Esophagus squamous epithelium (tissue), 5 donors: ENCODE measurements around the gene RNASE8. TPM values are rescaled to one million over a fixed set of nuclear protein-coding genes. Genes with fewer than 3 reads are reported as not detected.

Experiments used
- DNase-seq: peaks from one replicate; lab custom pipeline; 2025; lab: John Stamatoyannopoulos, UW
- H3K27ac ChIP-seq, 4 donors: fragments of 200-600 bp; sonication (generic); one replicate each; pipeline ENCODE4 v1.5.1; 2016 to 2019; ENCODE audit warnings: mild to moderate bottlenecking in 1 of 4
- H3K27me3 ChIP-seq, 4 donors: fragments of 200-600 bp; sonication (generic); 1 replicate in 3 of 4; 2 replicates in 1 of 4; pipeline versions ENCODE4 v1.5.1 to v1.6.0; 2017 to 2021; ENCODE audit warnings: antibody characterized with exemption in 1 of 4
- H3K36me3 ChIP-seq, 3 donors: fragments of 200-600 bp; sonication (generic); one replicate each; pipeline ENCODE4 v1.5.1; 2016 to 2019
- H3K4me1 ChIP-seq, 3 donors: fragments of 200-600 bp; sonication (generic); one replicate each; pipeline ENCODE4 v1.5.1; 2017 to 2019
- H3K4me3 ChIP-seq, 4 donors: fragments of 200-600 bp; sonication (generic); 1 replicate in 3 of 4; 2 replicates in 1 of 4; pipeline ENCODE4 v1.5.1; 2016 to 2019; ENCODE audit warnings: mild to moderate bottlenecking in 2 of 4, moderate library complexity in 1 of 4
- H3K9me3 ChIP-seq, 3 donors: fragments of 200-600 bp; sonication (generic); one replicate each; pipeline ENCODE4 v1.5.1; 2016 to 2019
- POLR2A ChIP-seq, 4 donors: fragments of 450-650 bp; IDR thresholded peaks; one replicate each; pipeline ENCODE4 v1.6.1; 2017; ENCODE audit warnings: antibody characterized with exemption in 4 of 4, mild to moderate bottlenecking in 4 of 4, moderate library complexity in 3 of 4
- WGBS, 2 donors: methylation state at CpG; one replicate each; pipeline ENCODE4 v1.1.5; 2018; 5-methylcytosine and 5-hydroxymethylcytosine counted together
- intact Hi-C: fragments of 100-400 bp; cut with DNase I; formaldehyde crosslinking; loops from one replicate; pipeline ENCODE4 v1.15.0; 2022
- total RNA-seq, 4 donors: library from RNA; depleted of rRNA; stranded (reverse); fragments of >200 nt; gene quantifications; one replicate each; pipeline ENCODE4 v1.1.0, GENCODE V29; 2016
- TF ChIP-seq, protein P1 (sequence below), 6 experiments: fragments of 450-650 bp in 4 of 6; fragments of 200-600 bp in 2 of 6; sonication (generic) in 2 of 6; IDR thresholded peaks; one replicate each; pipeline ENCODE4 v1.5.1; 2016 to 2019; ENCODE audit warnings: antibody characterized with exemption in 6 of 6, mild to moderate bottlenecking in 4 of 6, moderate library complexity in 4 of 6
- donor health status: DM: yes; HTN: yes; CAD: no.

Gene RNASE8
- total RNA-seq, 4 donors from 2014 or later: not detected

DNA sequence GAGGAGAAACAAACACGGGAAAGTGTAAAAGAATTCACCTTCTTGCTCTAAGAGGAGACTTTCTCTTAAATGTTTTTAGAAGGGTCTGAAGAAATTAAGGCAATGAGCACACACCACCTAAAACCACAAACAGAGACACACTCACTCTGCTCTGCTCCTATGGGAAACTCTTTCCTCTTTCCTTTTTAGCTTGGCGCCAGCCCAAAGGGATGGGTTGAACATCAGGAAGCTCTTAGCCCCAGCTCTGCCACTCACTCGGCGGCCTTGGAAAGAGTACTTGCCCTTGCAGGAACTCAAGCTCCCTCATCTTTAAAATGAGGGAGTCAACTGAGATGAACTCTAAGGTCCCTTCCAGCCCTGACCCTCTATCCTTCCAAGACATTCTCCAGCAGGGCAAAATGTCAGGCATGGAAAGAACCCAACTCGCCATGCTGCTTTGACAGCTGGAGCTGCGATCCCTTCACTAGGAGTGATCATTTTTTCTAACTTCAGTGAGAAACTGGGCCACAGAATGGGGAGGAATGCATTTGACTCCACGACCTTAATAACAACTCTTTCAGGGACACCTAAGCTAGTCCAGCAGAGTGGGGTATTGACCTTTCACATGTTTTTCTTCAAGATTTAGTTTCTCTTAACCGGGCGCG is 980 bp upstream of the RNASE8 start:
- no peak overlapping the region for H3K27ac ChIP-seq

DNA sequence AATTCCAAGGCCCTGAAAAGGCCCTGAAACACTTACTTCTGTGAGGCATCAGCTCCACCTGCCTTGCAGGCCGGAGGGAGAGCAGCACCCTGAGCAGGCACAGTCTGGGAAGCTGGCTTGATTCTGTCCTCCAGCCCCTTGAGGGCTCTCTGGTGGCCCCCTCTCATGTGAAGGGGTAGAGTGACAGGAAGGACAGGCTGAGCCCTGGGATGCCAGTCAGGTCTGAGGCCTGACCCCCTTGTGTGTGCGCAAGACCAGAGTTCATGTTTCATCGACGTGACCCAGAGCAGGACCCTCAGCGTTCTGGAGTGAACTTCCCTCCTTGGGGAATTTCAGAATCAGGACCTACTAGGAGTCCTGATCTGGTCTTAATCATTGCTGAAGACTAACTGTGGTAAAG is 1.3 kb downstream of the RNASE8 start:
- TF ChIP-seq, protein P1, sequence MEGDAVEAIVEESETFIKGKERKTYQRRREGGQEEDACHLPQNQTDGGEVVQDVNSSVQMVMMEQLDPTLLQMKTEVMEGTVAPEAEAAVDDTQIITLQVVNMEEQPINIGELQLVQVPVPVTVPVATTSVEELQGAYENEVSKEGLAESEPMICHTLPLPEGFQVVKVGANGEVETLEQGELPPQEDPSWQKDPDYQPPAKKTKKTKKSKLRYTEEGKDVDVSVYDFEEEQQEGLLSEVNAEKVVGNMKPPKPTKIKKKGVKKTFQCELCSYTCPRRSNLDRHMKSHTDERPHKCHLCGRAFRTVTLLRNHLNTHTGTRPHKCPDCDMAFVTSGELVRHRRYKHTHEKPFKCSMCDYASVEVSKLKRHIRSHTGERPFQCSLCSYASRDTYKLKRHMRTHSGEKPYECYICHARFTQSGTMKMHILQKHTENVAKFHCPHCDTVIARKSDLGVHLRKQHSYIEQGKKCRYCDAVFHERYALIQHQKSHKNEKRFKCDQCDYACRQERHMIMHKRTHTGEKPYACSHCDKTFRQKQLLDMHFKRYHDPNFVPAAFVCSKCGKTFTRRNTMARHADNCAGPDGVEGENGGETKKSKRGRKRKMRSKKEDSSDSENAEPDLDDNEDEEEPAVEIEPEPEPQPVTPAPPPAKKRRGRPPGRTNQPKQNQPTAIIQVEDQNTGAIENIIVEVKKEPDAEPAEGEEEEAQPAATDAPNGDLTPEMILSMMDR (IDR thresholded peaks at IDR 0.05): no peak
- no peak for TF ChIP-seq POLR2A (IDR thresholded peaks at IDR 0.05)
- no peak for DNase-seq
- peaks cover 0 to 5% (median 0%) of the 10 kb centered on the region in 3 donors for H3K4me1 ChIP-seq
- H3K27ac ChIP-seq: no peak overlapping the region
- no peaks in the 10 kb centered on the region for H3K9me3 ChIP-seq
- intact Hi-C loops: no loop called here
- no peaks in the 10 kb centered on the region for H3K36me3 ChIP-seq
- H3K27me3 ChIP-seq: no peaks in the 10 kb centered on the region
- 85 to 100% methylated on average over 1 to 4 of the region's 5 CpGs for WGBS, 2 donors
- H3K4me3 ChIP-seq: no peak overlapping the region

More for the DNA sequence above, 980 bp upstream of the RNASE8 start:
- Histone ChIP-seq H3K4me3 (no peak overlapping the region), H3K4me1 (no peaks in the 10 kb centered on the region), H3K36me3 (no peaks in the 10 kb centered on the region), H3K9me3 (no peaks in the 10 kb centered on the region), H3K27me3 (no peaks in the 10 kb centered on the region)
- 57 to 73% methylated on average over 5 to 9 of the region's 10 CpGs for WGBS, 2 donors
- no peak for DNase-seq
- intact Hi-C loops: no loop called here
- TF ChIP-seq POLR2A (IDR thresholded peaks at IDR 0.05): no peak
- TF ChIP-seq, protein P1 (IDR thresholded peaks at IDR 0.05): no peak

DNA sequence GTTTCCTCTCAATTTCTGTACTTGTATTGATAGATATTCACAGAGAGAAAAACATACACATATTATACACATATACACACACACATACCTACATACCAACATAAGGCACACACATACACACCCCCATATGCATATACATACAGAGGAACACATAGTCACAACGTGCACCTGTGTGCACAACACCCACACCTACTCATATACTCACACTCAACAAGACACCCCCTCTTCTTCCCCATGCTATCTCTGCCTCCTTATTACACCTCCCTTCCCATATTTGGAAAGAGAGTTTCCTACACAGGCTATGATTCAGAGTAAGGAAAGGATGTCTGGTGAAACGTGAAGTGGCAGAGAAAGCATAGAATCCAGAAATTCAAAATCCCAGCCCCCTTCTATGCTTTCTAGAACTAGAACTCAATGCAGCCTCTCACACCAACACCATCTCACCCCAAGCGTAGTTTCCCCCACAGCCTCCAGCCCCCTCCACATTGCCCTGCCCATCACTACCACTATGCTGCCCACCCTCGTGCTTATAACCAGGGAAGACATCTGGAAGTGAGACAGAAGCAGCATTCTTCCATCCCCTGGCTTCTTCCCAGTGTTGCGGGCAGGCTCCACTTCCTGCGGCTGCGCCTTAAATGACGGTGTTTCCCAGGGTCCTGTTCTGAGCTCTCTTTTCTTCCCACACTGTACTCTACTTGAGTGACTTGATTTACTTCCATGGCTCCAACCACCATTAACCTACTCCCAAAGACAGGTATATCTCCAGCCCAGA is 2.4 kb downstream of the RNASE8 start:
- Histone ChIP-seq H3K36me3 (no peaks in the 10 kb centered on the region), H3K27me3 (no peaks in the 10 kb centered on the region), H3K4me3 (no peak overlapping the region), H3K9me3 (no peaks in the 10 kb centered on the region), H3K27ac (no peak overlapping the region), H3K4me1 (peaks cover 0 to 5% (median 0%) of the 10 kb centered on the region in 3 donors)
- no peak for DNase-seq
- WGBS, 2 donors: 71 to 73% methylated on average over 8 of the region's 8 CpGs
- TF ChIP-seq, protein P1 (IDR thresholded peaks at IDR 0.05): no peak
- no peak for TF ChIP-seq POLR2A (IDR thresholded peaks at IDR 0.05)
- intact Hi-C loops: no loop called here

DNA sequence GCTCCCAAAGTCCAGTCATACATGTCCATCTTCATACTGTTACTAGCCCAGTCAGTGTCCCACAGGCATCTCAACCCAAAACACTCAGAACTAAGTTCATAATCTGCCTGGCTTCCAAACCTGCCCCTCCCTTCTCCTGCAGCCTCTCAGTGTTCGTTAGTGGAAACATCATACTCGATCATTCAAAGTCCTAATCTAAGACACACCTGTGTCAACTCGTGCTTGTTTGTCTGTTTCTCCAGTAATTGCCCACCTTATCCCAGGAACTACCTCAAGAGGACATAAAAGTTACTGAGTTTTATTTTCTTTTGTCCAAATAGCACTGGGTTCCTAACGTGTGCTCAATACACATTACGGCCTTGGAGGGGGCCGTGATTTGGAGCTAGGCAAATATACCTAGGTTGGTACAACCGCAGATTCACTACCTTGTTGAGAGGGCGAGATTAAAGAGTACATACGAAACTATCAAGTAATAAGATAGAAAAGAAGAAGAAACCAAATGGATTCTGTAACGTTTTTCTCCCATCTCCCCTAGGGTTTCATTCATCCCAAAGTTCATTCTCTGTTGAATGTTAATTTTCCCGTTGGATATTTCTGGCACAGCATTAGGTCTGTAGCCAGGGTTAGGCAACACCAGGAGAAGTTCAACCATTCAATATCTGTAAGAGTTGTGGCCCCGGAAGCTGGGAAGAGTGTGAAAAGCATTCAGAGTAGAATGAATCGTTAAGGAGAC is 3.2 kb downstream of the RNASE8 start:
- no peak overlapping the region for H3K27ac ChIP-seq
- 68 to 73% methylated on average over 13 of the region's 13 CpGs for WGBS, 2 donors
- no peaks in the 10 kb centered on the region for H3K27me3 ChIP-seq
- H3K9me3 ChIP-seq: no peaks in the 10 kb centered on the region
- peaks cover 0 to 5% (median 0%) of the 10 kb centered on the region in 3 donors for H3K4me1 ChIP-seq
- DNase-seq: no peak
- intact Hi-C loops: no loop called here
- TF ChIP-seq POLR2A (IDR thresholded peaks at IDR 0.05): no peak
- TF ChIP-seq, protein P1 (IDR thresholded peaks at IDR 0.05): no peak
- no peak overlapping the region for H3K4me3 ChIP-seq
- H3K36me3 ChIP-seq: no peaks in the 10 kb centered on the region

DNA sequence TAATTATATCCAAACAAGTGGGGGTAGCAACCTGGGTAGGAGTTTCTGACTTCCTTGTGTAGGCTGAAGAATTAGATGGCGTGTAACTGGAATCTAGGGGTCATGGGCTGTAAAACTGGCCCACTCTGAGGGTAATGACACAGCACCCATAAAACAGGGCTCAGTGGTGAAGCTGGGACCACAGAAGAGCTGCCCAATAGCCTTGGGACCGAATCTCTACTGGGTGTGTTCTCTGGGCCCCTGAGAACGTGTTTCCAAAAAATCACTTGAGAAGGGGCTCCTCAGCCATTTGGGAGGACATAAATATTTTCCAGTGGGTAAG is 3.7 kb downstream of the RNASE8 start:
- no peak for DNase-seq
- no peaks in the 10 kb centered on the region for H3K27me3 ChIP-seq
- TF ChIP-seq, protein P1 (IDR thresholded peaks at IDR 0.05): no peak
- TF ChIP-seq POLR2A (IDR thresholded peaks at IDR 0.05): no peak
- no peaks in the 10 kb centered on the region for H3K9me3 ChIP-seq
- intact Hi-C loops: no loop called here
- no peak overlapping the region for H3K4me3 ChIP-seq
- H3K4me1 ChIP-seq: peaks cover 0 to 5% (median 0%) of the 10 kb centered on the region in 3 donors
- H3K27ac ChIP-seq: no peak overlapping the region
- no peaks in the 10 kb centered on the region for H3K36me3 ChIP-seq
- WGBS, 2 donors: 54 to 75% methylated on average over 3 of the region's 3 CpGs
